DMS 273 (cell line): ENCODE measurements around the gene ZNF320.
"Not testable (repeated sequence)": the region's sequence is repeated elsewhere in the genome, so short reads cannot be mapped to it uniquely, and the experiment has no call there.

ENCODE experiments used
- DNase-seq: peaks from one replicate; lab custom pipeline; 2025; ENCODE audit not compliant: unreplicated experiment; lab: John Stamatoyannopoulos, UW

The ZNF320 gene

DNA sequence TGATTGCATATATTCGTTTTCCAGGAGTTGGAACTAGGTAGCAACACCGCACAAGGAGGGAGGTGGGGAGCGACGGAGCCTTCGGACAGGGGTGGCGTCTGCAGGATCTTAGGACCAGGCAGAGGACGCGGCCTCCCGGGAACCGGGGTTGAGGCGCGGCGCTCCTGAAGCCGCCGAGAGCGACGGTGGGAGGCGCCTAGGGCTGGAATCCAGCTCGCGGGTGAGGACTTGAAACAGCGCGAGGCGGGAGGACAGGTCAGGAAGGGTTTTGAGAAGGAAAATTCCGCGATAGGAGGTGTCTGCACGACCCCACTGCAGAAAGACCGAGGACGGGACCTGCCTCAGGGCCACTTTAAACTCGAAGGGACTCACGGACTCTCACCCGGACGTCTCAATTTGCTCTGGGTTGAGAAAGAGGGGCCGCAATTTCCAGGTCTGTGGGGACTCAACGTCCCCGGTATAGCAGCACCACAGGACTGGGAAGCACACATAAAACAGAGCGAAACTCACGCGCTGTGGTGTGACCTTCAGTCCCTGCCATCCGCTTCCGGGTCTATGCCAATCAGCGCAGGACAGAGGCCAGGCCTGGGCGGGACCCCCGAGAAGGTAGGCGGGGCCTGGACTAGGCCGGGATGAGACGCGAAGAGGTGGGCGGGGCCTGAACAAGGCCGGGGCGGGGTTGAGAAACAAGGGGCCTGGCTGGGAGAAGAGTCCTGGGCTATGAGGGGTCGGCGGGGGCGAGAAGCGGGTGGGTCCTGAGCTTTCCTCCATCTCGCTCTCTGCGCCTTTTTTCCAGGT is at the start of gene ZNF320:
Gene ZNF320, minus strand, starts transcription at position 498 of the 798 bp plus-strand sequence. CDS start 7,380 bp downstream, outside the sequence.
- peak; percentile 96 for DNase-seq

DNA sequence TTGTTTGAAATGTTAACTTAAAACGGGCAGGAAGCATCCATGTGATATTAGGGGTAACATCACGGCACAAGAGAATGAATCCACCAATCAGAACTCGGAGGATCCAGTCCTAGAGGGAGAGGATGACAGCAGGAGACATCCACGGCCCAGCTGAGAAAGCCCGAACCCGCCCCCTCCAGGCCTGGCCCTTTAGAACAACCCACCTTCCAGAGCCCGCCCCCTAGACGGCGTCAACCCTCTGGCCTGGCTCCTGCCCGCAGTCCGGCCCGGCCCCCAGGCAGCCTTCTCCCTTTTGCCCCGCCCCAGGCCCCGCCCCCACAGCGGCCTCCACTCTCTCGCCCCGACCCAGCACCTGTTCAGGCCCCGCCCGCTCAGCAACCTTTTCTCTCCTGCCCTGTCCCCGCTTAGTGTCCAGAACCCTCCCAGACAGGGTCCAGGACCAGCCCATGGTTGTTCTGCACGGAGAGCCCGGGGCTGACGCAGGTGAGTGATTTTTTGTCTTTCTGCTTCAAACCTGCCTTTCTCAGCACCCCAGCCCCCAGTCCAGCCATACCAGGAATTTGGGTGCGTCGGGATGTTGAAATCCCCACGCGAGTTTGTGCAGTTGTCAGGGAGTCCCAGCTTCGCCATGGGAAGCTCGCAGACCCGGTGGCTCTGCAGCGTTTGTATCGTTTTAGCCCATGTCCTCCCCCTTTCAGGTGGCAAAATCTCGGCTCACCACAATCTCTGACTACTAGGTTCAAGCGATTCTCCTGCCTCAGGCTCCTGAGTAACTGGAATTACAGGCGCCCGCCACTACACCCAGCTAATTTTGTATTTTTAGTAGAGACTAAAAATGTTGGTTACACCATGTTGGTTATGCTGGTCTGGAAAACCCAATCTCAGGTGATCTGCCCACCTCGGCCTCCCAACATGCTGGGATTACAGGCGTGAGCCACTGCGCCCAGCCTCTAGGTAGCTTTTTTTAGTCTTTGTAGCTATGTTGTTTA is 49.2 kb upstream of the ZNF320 start:
- no peak for DNase-seq

DNA sequence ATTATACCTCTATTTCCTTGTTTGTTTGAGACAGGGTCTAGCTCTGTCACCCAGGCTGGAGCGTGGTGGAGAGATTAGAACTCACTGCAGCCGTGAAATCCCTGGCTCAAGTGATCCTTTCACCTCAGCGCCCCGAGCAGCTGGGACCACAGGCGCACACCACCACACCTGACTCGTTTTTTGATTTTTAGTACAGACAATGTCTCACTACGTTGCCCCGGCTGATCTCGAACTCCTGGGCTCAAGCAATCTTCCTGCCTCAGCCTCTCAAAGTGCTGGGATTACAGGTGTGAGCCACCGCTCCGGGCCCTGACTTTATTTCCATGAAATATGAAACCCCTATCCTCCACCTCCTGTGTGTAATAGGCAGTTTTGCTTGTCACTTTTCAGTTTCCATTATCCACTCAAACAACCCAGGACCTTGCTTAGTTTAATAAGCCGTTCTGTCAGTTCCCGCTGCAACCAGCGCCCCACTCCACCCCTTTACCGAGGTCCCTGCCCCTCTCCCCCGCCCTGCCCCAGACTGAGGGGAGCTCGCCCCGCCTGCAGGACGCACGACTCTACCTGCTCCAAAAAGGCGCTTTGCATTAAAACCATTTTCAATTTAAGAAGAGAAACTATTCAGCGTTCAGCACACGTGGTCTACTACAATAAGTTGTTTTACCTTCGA is 48.4 kb upstream of the ZNF320 start:
- DNase-seq: no peak

DNA sequence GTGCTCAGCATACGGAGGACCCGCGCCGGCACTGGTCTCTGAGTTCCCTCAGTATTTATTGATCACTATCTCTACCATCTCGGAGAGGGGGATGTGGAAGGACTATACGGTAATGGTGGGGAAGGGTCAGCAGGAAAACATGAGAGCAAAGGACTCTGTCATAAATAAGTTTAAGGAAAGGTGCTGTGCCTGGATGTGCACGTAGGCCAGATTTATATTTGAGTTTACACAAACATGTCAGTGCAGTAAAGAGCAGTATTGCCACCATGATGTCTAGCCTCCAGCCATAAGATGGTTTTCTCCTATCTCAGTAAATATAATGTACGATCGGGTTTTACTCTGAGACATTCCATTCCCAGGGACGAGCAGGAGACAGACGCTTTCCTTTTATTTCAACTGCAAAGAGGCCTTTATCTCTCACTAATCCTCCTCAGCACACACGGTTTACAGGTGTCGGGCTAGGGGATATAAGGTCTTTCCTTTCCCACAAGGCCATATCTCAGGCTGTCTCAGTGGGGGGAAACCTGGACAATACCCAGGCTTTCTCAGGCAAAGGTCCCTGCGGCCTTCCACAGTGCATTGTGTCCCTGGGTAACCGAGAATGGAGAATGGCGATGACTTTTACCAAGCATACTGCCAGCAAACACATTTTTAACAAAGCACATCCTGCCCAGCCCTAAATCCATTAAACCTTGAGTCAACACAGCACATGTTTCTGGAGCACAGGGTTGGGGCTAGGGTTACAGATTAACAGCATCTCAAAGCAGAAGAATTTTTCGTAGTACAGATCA is 47.5 kb upstream of the ZNF320 start:
- not testable (repeated sequence) for DNase-seq

DNA sequence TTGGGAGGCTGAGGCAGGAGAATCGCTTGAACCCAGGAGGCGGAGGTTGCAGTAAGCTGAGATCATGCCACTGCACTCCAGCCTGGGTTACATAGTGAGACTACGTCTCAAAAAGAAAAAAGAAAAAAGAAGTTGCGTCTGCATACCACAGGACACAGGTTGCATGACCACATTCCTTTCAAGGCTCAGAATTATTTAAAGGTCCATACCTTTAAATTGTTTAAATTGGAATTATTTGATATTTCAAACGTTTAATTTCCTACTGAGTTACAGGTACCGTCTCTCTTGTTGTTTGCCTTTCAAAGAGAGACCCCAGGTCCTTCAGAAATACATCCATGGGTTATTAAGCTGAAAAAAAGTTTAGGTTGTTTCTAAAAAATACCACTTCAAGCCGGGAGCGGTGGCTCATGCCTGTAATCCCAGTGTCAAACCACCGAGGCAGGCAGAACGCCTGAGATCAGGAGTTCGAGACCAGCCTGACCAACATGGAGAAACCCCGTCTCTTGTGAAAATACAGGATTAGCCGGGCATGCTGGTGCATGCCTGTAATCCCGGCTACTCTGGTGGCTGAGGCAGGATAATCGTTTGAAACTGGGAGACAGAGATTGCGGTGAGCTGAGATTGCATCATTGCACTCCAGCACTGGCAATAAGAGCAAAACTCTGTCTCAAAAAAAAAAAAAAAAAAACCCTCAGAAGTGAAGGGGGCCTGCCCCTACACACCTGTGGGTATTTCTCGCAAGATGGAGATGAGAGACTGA is 46.6 kb upstream of the ZNF320 start:
- DNase-seq: no peak

DNA sequence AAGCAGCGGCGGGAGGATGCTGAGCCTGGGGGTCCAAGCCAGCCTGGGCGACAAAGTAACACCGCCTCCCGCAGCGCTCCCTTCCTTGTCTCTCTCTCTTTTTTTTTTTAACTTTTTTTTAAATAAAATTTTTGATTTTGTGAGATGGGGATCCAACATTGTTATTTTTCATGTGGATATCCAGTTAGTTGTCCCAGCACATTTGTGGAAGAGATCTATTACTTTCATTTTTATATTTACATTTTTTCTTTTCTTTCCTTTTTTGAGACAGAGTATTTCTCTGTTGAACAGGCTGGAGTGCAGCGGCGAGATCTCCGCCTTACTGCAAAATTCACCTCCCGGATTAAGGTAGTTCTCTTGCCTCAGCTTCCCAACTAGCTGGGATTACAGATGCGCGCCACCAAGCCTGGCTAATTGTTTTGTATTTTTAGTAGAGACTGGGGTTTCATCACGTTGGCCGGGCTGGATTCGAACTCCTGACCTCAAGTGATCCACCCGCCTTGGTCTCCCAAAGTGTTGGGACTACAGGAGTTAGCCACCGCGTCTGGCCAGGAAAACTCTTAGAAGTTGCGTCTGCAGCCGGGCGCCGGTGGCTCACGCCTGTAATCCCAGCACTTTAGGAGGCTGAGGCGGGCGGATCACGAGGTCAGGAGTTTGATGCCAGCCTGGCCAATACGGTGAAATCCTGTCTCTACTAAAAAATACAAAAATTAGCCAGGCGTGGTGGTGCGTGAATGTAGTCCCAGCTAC is 45.9 kb upstream of the ZNF320 start:
- no peak for DNase-seq

DNA sequence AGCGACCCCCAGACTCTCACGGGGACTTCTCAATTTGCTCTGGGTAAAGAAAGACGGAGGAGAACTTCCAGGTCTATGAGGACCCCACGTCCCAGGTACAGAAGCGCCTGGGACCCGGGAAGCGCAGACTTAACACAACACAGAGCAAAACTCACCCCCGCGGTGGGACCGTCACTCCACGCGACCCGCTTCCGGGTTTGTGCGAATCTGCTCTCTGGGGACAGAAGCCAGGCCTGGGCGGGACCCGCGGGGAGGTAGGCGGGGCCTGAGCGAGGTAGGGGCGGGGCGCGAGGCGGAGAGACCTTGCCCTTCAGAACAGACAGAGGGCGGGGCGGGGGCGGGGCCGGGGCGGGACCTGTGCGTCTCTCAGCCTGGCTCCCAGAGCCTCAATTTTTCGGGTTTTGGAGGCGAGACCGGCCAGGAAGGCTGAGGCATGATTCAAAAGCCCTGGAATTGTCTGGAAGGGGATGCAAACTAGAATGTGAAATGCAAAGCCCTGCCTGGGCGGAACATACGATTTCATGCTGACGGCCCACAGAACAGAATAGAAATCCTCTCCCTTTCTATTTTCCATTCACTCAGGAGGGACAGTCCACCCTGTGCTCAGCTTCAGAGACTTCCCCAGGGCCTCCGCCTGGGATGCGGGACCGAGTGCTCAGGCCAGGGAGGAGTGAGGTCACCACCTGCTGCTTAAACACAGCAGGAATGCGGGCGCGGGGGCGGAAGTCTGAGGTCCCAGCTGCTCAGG is 45.1 kb upstream of the ZNF320 start:
- DNase-seq: peak; percentile 91

DNA sequence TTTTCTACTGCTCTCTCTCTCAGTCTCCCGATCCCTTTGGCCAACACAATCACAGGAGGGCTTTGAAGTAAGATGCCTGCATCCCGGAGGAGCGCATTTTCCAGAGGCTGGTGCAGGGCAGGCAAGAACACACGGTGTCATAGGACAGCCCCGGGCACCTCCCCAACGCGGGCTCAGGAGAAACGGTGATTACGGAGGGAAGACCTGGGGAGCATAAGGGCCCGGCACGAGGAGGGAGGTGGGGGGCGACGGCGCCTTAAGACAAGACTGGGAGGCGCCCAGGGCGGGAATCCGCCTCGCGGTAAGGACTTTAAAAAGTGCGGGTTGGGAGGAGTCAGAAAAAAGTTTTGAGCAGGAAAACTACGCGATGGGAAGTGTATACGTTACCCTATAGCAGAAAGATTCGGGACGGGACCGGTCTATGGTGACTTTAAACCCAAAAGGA is 44.5 kb upstream of the ZNF320 start:
- peak; percentile 67 for DNase-seq

DNA sequence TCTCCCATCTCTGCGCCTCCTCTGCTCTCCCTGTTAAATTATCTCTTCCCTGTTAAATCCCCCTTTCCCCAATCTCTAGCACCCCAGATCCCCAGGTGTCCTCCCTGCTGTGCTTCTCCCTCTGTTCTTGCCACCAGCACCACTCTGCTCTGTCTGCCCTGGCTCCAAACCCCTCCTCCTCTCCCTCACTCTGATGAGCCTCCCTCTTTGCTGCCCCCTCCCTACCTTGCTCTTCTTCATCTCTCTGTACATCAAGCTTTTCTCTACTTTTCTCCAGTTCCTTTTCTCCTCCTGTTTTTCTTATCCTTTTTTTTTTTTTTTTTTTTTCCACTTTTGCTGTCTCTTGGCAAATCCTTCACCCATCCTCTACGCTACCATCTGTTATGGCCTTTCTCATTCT is 44.1 kb upstream of the ZNF320 start:
- not testable (repeated sequence) for DNase-seq

DNA sequence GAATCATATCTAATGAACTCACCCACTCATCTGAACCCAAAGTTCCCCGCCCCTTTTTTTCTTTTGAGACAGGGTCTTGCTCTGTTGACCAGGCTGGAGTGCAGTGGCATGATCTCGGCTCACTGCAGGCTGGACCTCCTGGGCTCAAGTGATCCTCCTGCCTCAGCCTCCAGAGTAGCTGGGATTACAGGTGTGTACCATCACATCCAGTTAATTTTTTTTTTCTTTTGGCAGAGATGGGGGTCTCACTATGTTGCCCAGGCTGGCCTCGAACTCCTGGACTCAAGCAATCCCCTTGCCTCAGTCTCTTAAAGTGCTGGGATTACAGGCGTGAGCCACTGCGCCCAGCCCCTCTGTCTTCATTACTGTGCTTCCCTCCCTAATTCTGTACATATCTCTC is 43.5 kb upstream of the ZNF320 start:
- not testable (repeated sequence) for DNase-seq

DNA sequence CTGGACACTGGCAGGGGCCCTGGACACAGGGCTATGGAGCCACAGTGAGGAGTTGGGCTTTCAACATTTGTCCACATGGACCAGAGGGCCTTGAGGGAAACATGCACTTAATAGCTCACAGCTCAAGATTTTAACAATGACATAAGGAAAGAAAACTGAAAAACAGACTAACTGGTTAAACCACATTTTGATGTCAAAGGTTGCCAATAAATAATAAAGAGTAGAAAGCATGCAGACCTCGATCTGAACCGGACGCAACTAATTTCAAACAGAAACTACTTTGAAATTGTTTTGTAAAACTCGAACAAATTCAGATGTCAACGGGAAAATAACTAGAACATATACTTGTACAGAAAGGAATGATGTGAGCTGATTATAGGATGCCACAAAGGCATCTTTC is 41.3 kb upstream of the ZNF320 start:
- DNase-seq: no peak

DNA sequence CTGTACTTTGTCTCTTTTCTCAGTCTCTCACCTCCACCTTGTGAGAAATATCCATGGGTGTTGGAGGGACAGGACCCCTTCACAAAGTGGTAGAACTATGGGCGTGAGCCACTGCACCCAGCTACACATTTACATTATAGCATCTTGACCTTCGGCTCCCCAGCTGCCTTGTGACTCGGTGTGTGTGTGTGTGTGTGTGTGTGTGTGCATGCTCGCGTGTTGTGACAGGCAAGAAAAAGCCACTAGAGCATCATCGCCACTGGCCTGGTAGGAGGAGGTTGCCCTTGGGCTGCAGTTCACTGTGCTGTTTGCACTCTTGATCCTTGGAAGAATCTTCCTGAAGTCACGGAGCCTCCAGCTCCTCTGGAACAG is 39.5 kb upstream of the ZNF320 start:
- no peak for DNase-seq

DNA sequence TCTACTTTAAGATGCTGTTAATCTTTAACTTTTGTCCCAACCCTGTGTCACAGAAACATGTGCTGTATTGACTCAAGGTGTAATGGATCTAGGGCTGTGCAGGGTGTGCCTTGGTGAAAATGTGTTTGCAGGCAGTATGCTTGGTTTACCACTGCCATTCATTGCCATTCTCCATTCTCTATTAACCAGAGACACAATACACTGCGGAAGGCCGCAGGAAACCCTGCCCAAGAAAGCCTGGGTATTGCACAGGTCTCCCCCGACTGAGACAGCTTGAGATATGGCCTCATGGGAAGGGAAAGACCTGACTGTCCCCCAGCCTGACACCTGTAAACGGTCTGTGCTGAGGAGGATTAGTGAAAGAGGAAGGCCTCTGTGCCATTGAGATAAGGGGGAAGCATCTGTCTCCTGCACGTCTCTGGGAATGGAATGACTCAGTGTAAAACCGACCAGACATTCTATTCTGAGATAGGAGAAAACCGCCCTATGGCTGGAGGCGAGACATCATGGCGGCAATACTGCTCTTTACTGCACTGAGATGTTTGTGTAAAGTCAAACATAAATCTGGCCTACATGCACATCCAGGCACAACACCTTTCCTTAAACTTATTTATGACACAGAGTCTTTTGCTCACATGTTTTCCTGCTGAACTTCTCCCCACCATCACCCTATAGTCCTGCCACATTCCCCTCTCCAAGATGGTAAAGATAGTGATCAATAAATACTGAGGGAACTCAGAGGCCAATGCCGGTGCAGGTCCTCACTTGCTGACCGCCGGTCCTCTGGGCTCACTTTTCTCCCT is 38.9 kb upstream of the ZNF320 start:
- no peak for DNase-seq

DNA sequence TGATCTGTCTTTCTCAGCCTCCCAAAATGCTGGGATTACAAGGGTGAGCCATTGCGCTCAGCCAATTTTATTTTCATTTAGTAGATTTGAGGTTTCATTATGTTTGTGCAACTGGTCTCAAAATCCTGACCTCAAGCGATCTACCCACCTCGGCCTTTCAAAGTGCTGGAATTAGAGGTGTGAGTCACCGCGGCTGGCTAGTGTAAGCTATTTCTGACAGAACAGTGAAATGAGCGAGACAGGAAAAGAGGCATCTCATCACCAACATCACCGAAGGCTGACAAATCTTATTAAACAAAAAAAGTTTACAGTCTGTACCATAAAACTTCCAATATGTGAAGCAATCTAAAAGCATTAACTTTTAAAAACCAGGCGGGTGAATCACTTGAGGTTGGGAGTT is 38.0 kb upstream of the ZNF320 start:
- DNase-seq: no peak

DNA sequence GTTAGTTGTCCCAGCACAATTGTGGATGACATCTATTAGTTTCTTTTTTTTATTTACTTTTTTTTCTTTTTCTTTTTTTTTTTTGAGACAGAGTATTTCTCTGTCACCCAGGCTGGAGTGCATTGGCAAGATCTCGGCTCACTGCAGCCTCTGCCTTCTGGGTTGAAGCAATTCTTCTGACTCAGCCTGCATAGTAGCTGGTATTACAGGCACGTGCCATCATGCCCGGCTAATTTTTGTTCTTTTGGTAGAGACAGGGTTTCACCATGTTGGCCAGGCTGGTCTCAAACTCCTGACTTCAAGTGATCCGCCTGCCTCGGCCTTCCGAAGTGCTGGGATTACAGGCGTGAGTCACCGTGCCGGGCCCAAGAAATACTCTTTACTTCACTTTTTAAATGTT is 27.2 kb upstream of the ZNF320 start:
- DNase-seq: not testable (repeated sequence)

DNA sequence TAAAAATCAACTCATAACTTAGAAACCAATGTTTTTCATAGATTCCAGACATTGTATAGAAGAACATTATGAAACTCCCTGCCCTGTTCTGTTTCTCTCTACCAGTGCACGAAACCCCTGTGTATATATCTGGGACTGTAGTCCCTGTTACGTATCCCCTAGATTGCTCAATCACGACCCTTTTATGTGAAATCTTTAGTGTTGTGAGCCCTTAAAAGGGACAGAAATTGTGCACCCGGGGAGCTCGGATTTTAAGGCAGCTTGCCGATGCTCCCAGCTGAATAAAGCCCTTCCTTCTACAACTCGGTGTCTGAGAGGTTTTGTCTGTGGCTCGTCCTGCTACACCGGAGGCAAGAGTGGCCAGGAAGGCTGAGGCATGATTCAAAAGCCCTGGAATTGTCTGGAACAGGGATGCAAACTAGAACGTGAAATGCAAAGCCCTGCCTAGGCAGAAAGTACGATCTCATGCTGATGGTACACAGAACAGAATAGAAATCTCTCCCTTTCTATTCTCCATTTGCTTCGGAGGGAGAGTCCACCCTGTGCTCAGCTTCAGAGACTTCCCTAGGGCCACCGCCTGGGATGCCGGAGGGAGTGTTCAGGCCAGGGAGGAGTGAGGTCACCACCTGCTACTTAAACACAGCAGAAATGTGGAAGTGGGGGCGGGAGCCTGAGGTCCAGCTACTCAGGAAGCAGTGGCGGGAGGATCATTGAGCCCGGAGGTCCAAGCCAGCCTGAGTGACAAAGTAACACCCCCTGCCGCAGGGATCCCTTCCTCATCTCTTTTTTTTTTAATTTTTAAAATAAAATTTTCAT is 26.6 kb upstream of the ZNF320 start:
- DNase-seq: peak; percentile 27
